SU-DHL-6 (cell line): Measurements from ENCODE around the gene JAK3.

Experiments used
- CTCF ChIP-seq: fragments of 200-600 bp; sonication (generic); IDR thresholded peaks from one replicate; pipeline ENCODE4 v1.5.1; 2017; ENCODE audit warnings: antibody characterized with exemption, mild to moderate bottlenecking, low read length, moderate library complexity; ENCODE audit not compliant: insufficient read depth, poor library complexity, severe bottlenecking
- EZH2phosphoT487 ChIP-seq: fragments of 200-600 bp; sonication (generic), shearing (Covaris generic); conservative IDR thresholded peaks from 2 replicates; pipeline ENCODE4 v1.6.1; 2018; ENCODE audit warnings: mild to moderate bottlenecking, antibody characterized with exemption, low read length, moderate library complexity, mixed read lengths

- TF ChIP-seq EZH2phosphoT487 (no peak), CTCF (no peak)
Observed at GRCh38 chr19:17866964-17867486, 19.2 kb upstream of the JAK3 start.
